ENCODE data around the gene MITF.

DNA sequence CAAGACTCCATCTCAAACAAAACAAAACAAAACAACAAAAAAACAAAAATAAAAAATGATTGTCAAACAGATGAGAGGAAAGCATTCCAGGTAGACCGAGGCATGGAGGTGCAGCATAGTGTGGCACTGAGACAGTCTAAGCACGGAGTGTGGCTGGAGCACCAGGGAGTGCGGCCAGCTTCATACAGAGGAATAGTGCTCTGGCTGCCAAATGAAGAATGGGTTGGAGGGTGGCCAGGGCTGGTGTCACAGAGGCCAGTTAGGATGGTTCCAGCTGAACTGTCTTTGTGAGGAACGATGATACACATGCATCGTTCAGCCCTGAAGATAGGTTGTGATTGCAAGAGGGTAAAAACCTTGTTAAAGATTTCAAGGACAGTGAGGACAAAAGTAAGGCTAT is 28.3 kb downstream of the MITF start:
- TF ChIP-seq, protein P1, sequence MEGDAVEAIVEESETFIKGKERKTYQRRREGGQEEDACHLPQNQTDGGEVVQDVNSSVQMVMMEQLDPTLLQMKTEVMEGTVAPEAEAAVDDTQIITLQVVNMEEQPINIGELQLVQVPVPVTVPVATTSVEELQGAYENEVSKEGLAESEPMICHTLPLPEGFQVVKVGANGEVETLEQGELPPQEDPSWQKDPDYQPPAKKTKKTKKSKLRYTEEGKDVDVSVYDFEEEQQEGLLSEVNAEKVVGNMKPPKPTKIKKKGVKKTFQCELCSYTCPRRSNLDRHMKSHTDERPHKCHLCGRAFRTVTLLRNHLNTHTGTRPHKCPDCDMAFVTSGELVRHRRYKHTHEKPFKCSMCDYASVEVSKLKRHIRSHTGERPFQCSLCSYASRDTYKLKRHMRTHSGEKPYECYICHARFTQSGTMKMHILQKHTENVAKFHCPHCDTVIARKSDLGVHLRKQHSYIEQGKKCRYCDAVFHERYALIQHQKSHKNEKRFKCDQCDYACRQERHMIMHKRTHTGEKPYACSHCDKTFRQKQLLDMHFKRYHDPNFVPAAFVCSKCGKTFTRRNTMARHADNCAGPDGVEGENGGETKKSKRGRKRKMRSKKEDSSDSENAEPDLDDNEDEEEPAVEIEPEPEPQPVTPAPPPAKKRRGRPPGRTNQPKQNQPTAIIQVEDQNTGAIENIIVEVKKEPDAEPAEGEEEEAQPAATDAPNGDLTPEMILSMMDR (IDR thresholded peaks at IDR 0.05; ENCODE audit: low read length) = no peak
- TF ChIP-seq EZH2 (IDR thresholded peaks at IDR 0.05; ENCODE audit: borderline replicate concordance, low read length) = no peak

Measured in OCI-LY1 (cell line).